A549 (cell line): ENCODE data around the gene GRM7. TPM values are rescaled to one million over a fixed set of nuclear protein-coding genes. Genes with fewer than 3 reads are reported as not detected.

ENCODE experiments used
- ATAC-seq, 2 experiments: fragments of 200-7000 bp in 1 of 2; fragments of >200 bp in 1 of 2; cut with Nextera tagmentation in 1 of 2; cut with Tn5 transposase in 1 of 2; 3 replicates each; pipeline versions ENCODE4 v1.8.0 to v1.9.1; 2018 to 2020; ENCODE audit warnings: mild to moderate bottlenecking in 1 of 2, moderate library complexity in 1 of 2
- CTCF ChIA-PET: fragments of 300-600 bp; sonication (Branson Sonifier 250); formaldehyde crosslinking; extraction: SDS; loops from one replicate; lab custom pipeline; 2021; ENCODE audit warnings: antibody characterized with exemption, inconsistent platforms; lab: Yijun Ruan, JAX
- POLR2A ChIA-PET: fragments of 350-600 bp; formaldehyde crosslinking; extraction: SDS; loops from one replicate; lab custom pipeline; 2021; ENCODE audit warnings: antibody characterized with exemption, inconsistent platforms; lab: Yijun Ruan, JAX
- DNase-seq, 2 experiments: peaks; one replicate each; pipeline versions ENCODE4 v3.0.0 to v3.0.0-alpha.2; 2011 to 2016; ENCODE audit warnings: low read depth in 1 of 2, low spot score in 1 of 2
- FAIRE-seq: peaks from 2 replicates; lab custom pipeline; 2011; peaks lifted over from hg19 to GRCh38; lab: Jason Lieb, UNC
- H3K27ac ChIP-seq, 2 experiments: fragments of >200 bp; sonication (Bioruptor Twin); formaldehyde crosslinking; 3 replicates each; pipeline ENCODE4 v1.5.1; 2016 to 2017
- H3K4me1 ChIP-seq: fragments of >200 bp; sonication (Bioruptor Twin); formaldehyde crosslinking; 3 replicates; pipeline ENCODE4 v1.6.1; 2016
- H3K4me2 ChIP-seq: fragments of >200 bp; sonication (Bioruptor Twin); formaldehyde crosslinking; 3 replicates; pipeline ENCODE4 v1.6.1; 2016
- H3K4me3 ChIP-seq: fragments of >200 bp; sonication (Bioruptor Twin); formaldehyde crosslinking; 3 replicates; pipeline ENCODE4 v1.5.1; 2016
- H3K9me3 ChIP-seq: fragments of >200 bp; sonication (Bioruptor Twin); formaldehyde crosslinking; 3 replicates; pipeline ENCODE4 v1.6.1; 2016
- ATOH8 ChIP-seq: fragments of 250-450 bp; sonication (Bioruptor Pico); IDR thresholded peaks from 2 replicates; pipeline ENCODE4 v1.5.0; 2020; ENCODE audit warnings: low read depth, mild to moderate bottlenecking, moderate library complexity
- BHLHE40 ChIP-seq: IDR thresholded peaks from 2 replicates; pipeline ENCODE4 v1.6.1; 2012; ENCODE audit warnings: low read depth, low read length, inconsistent platforms
- CBX2 ChIP-seq: fragments of 200-600 bp; sonication (generic); IDR thresholded peaks from 2 replicates; pipeline ENCODE4 v1.6.1; 2016; ENCODE audit warnings: low read depth, mild to moderate bottlenecking, borderline replicate concordance
- CEBPB ChIP-seq, 2 experiments: fragments of >200 bp in 1 of 2; sonication (Bioruptor Twin) in 1 of 2; formaldehyde crosslinking in 1 of 2; IDR thresholded peaks; 2 replicates each; pipeline ENCODE4 v1.6.1; 2012 to 2016
- FOSL2 ChIP-seq, 2 experiments: fragments of 450-650 bp in 1 of 2; fragments of >200 bp in 1 of 2; sonication (Bioruptor Twin) in 1 of 2; formaldehyde crosslinking; IDR thresholded peaks; 2 replicates each; pipeline versions ENCODE4 v1.5.0 to v1.6.1; 2016 to 2020; ENCODE audit warnings: mild to moderate bottlenecking in 1 of 2, moderate library complexity in 1 of 2
- HES2 ChIP-seq: fragments of >200 bp; sonication (Bioruptor Twin); formaldehyde crosslinking; IDR thresholded peaks from 2 replicates; pipeline ENCODE4 v1.6.1; 2016
- HEYL ChIP-seq: fragments of 250-450 bp; sonication (Bioruptor Pico); IDR thresholded peaks from 2 replicates; pipeline ENCODE4 v1.8.0; 2021; ENCODE audit warnings: mild to moderate bottlenecking, moderate library complexity
- JUN ChIP-seq, 2 experiments: fragments of >200 bp; sonication (Bioruptor Twin); formaldehyde crosslinking; IDR thresholded peaks; 2 replicates in 1 of 2; 3 replicates in 1 of 2; pipeline ENCODE4 v1.6.1; 2016 to 2017
- JUNB ChIP-seq: fragments of >200 bp; sonication (Bioruptor Twin); formaldehyde crosslinking; IDR thresholded peaks from 2 replicates; pipeline ENCODE4 v1.6.1; 2016
- MAZ ChIP-seq: fragments of 150-350 bp; IDR thresholded peaks from 2 replicates; pipeline ENCODE4 v1.6.1; 2014; ENCODE audit warnings: antibody characterized with exemption, low read depth, low read length, borderline replicate concordance
- MYC ChIP-seq: IDR thresholded peaks from 2 replicates; pipeline ENCODE4 v1.6.1; 2012; ENCODE audit warnings: mild to moderate bottlenecking, inconsistent platforms, low read length, improper control_type of control experiment, borderline replicate concordance
- NPAS2 ChIP-seq: fragments of 250-450 bp; sonication (Bioruptor Pico); IDR thresholded peaks from 2 replicates; pipeline ENCODE4 v1.8.0; 2022; ENCODE audit warnings: mild to moderate bottlenecking, moderate library complexity, borderline replicate concordance
- NR3C1 ChIP-seq: fragments of >200 bp; sonication (Bioruptor Twin); formaldehyde crosslinking; IDR thresholded peaks from 3 replicates; pipeline ENCODE4 v1.6.1; 2017
- PHF8 ChIP-seq: fragments of 200-600 bp; sonication (generic); IDR thresholded peaks from 2 replicates; pipeline ENCODE4 v1.6.1; 2016; ENCODE audit warnings: low read depth, mild to moderate bottlenecking, antibody characterized with exemption, moderate library complexity, borderline replicate concordance
- POLR2AphosphoS2 ChIP-seq: conservative IDR thresholded peaks from 2 replicates; pipeline ENCODE4 v1.6.1; 2012; ENCODE audit warnings: low read length, improper control_type of control experiment, inconsistent platforms
- RAD21 ChIP-seq, 2 experiments: fragments of >200 bp in 1 of 2; sonication (Bioruptor Twin) in 1 of 2; formaldehyde crosslinking in 1 of 2; IDR thresholded peaks in 1 of 2; conservative IDR thresholded peaks in 1 of 2; 2 replicates in 1 of 2; 3 replicates in 1 of 2; pipeline ENCODE4 v1.6.1; 2012 to 2018; ENCODE audit warnings: inconsistent platforms in 1 of 2
- REST ChIP-seq: fragments of 200-600 bp; sonication (generic); IDR thresholded peaks from 2 replicates; pipeline ENCODE4 v1.6.1; 2016; ENCODE audit warnings: antibody characterized with exemption, mild to moderate bottlenecking, moderate library complexity
- RFX5 ChIP-seq: fragments of 450-650 bp; IDR thresholded peaks from 2 replicates; pipeline ENCODE4 v1.7.1; 2014; ENCODE audit warnings: antibody characterized with exemption, mild to moderate bottlenecking, moderate library complexity
- SMC3 ChIP-seq: fragments of >200 bp; sonication (Bioruptor Twin); formaldehyde crosslinking; IDR thresholded peaks from 3 replicates; pipeline ENCODE4 v1.6.1; 2018; ENCODE audit warnings: inconsistent platforms
- SREBF2 ChIP-seq: fragments of 450-650 bp; IDR thresholded peaks from 2 replicates; pipeline ENCODE4 v1.6.1; 2014; ENCODE audit warnings: mild to moderate bottlenecking, moderate library complexity
- TFCP2L1 ChIP-seq: fragments of 250-450 bp; sonication (Bioruptor Pico); IDR thresholded peaks from 2 replicates; pipeline ENCODE4 v1.5.0; 2021; ENCODE audit warnings: mild to moderate bottlenecking
- ZC3H11A ChIP-seq: fragments of 450-650 bp; IDR thresholded peaks from 2 replicates; pipeline ENCODE4 v1.6.1; 2014; ENCODE audit warnings: antibody characterized with exemption, mild to moderate bottlenecking
- ZSCAN20 ChIP-seq: fragments of 250-450 bp; sonication (Bioruptor Pico); IDR thresholded peaks from 2 replicates; pipeline ENCODE4 v1.8.0; 2022; ENCODE audit warnings: mild to moderate bottlenecking, moderate library complexity
- WGBS: methylation state at CpG from one replicate; pipeline ENCODE4 v1.1.6; 2017; ENCODE audit errors: missing lambda C conversion rate; 5-methylcytosine and 5-hydroxymethylcytosine counted together
- polyA plus RNA-seq, 4 experiments: library from polyadenylated mRNA; depleted of rRNA in 3 of 4; stranded (reverse); fragments of >200 nt; fragmentation: RNase III in 1 of 4; extraction: RNeasy Plus Mini Kit Qiagen cat#74134 plus additional on column Dnase treatment in 1 of 4; gene quantifications; 2 replicates in 3 of 4; 3 replicates in 1 of 4; pipeline ENCODE4 v1.2.3, GENCODE V29; 2011 to 2017
- TF ChIP-seq, protein P1 (sequence below): fragments of 450-650 bp; IDR thresholded peaks from 2 replicates; pipeline ENCODE4 v1.6.1; 2014; ENCODE audit warnings: antibody characterized with exemption
- TF ChIP-seq, protein P2 (sequence below): fragments of 150-350 bp; IDR thresholded peaks from 2 replicates; pipeline ENCODE4 v1.6.1; 2014; ENCODE audit warnings: low read depth, mild to moderate bottlenecking, low read length

GRM7 gene
- polyA plus RNA-seq, 2 of the 4 experiments (the other 2 are of a cell fraction) = not detected

GRCh38 chr3:7263347-7264195, 402.7 kb downstream of the GRM7 start:
- TF ChIP-seq TFCP2L1 (CRISPR knock-in tag) (no peak), HEYL (CRISPR knock-in tag) (no peak), REST (no peak), NPAS2 (CRISPR knock-in tag) (no peak), MAZ (no peak), FOSL2 (IDR thresholded peaks at IDR 0.05) (no peak), FOSL2 (CRISPR knock-in tag; IDR thresholded peaks at IDR 0.05) (no peak), ZSCAN20 (no peak), POLR2AphosphoS2 (no peak), CEBPB (IDR thresholded peaks at IDR 0.05) (no peak), ATOH8 (CRISPR knock-in tag) (no peak)
- H3K9me3 ChIP-seq = 0 out of 3 replicates have a peak, but pooled peaks cover 3% of the 10 kb centered on the region
- no peak for ATAC-seq
- no peak overlapping the region for H3K27ac ChIP-seq
- no peaks in the 10 kb centered on the region for H3K4me1 ChIP-seq
- no peak for FAIRE-seq
- H3K4me3 ChIP-seq = no peak overlapping the region
- ChIA-PET CTCF (no interaction called here), POLR2A (no interaction called here)
- DNase-seq = no peak
- no peak overlapping the region for H3K4me2 ChIP-seq
- WGBS = 30% methylated on average over 6 of the region's 13 CpGs

DNA sequence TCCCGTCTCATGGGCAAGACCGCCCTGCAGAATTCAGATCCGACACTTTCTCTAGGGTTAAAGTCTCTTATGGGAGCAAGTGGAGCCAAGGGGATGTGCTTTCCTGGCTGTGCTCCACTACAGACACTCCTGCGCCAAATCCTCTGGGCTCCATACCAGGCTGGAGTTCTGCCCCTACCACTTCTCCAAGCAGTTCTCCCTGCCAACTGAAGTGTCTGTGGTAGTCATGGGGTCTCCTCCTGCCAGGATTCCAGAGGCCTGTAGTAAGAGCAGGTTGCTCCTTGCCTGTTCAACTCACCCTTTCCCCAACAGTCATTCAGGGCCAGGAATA, 403.2 kb downstream of the GRM7 start:
- H3K27ac ChIP-seq = no peak overlapping the region
- POLR2A ChIA-PET = no interaction called here
- no peak overlapping the region for H3K4me3 ChIP-seq
- ATAC-seq = no peak
- no peak for FAIRE-seq
- no peak overlapping the region for H3K4me2 ChIP-seq
- no peaks in the 10 kb centered on the region for H3K4me1 ChIP-seq
- TF ChIP-seq SMC3 (no peak), NPAS2 (CRISPR knock-in tag) (no peak), JUNB (no peak), POLR2AphosphoS2 (no peak), SREBF2 (no peak), ZC3H11A (no peak), JUN (IDR thresholded peaks at IDR 0.05) (no peak), BHLHE40 (no peak), FOSL2 (IDR thresholded peaks at IDR 0.05) (no peak), FOSL2 (CRISPR knock-in tag; IDR thresholded peaks at IDR 0.05) (no peak), HES2 (no peak), RAD21 (conservative IDR thresholded peaks at IDR 0.05 in 1 of 2, IDR thresholded peaks at IDR 0.05 in 1 of 2) (no peak), NR3C1 (no peak), REST (no peak), RFX5 (no peak), PHF8 (no peak), MYC (no peak), CBX2 (no peak)
- TF ChIP-seq, protein P1, sequence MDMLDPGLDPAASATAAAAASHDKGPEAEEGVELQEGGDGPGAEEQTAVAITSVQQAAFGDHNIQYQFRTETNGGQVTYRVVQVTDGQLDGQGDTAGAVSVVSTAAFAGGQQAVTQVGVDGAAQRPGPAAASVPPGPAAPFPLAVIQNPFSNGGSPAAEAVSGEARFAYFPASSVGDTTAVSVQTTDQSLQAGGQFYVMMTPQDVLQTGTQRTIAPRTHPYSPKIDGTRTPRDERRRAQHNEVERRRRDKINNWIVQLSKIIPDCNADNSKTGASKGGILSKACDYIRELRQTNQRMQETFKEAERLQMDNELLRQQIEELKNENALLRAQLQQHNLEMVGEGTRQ = no peak
- TF ChIP-seq, protein P2, sequence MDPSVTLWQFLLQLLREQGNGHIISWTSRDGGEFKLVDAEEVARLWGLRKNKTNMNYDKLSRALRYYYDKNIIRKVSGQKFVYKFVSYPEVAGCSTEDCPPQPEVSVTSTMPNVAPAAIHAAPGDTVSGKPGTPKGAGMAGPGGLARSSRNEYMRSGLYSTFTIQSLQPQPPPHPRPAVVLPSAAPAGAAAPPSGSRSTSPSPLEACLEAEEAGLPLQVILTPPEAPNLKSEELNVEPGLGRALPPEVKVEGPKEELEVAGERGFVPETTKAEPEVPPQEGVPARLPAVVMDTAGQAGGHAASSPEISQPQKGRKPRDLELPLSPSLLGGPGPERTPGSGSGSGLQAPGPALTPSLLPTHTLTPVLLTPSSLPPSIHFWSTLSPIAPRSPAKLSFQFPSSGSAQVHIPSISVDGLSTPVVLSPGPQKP = no peak
- TF ChIP-seq, all 56 proteins: peak for 0
- CTCF ChIA-PET = no interaction called here
- WGBS = 36% methylated on average over 4 of the region's 4 CpGs
- DNase-seq = no peak
- 0 out of 3 replicates have a peak, but pooled peaks cover 3% of the 10 kb centered on the region for H3K9me3 ChIP-seq
